Adrenal gland (tissue), 12 donors: Measurements from ENCODE around the gene DUSP8. TPM values are rescaled to one million over a fixed set of nuclear protein-coding genes. Genes with fewer than 3 reads are reported as not detected.

Experiments used
- DNase-seq, 7 donors: peaks; one replicate each; pipeline ENCODE4 v3.0.0-alpha.2; 2019 to 2020
- H3K27ac ChIP-seq, 5 donors: fragments of 200-600 bp; sonication (generic) in 4 of 5; 1 replicate in 3 of 5; 2 replicates in 2 of 5; pipeline versions ENCODE4 v1.5.1 to v1.8.0; 2016 to 2020; ENCODE audit warnings: mild to moderate bottlenecking in 1 of 5
- H3K27me3 ChIP-seq: fragments of 200-600 bp; 2 replicates; pipeline ENCODE4 v1.8.0; 2021
- H3K36me3 ChIP-seq, 2 donors: fragments of 200-600 bp; replicated peaks in 1 of 2; 1 replicate in 1 of 2; 2 replicates in 1 of 2; pipeline versions ENCODE4 v1.5.1 to v1.8.0; 2018 to 2022
- H3K4me1 ChIP-seq, 2 donors: fragments of 200-600 bp; replicated peaks in 1 of 2; 1 replicate in 1 of 2; 2 replicates in 1 of 2; pipeline versions ENCODE4 v1.5.1 to v1.8.0; 2018 to 2021
- H3K4me3 ChIP-seq, 4 donors: fragments of 200-600 bp; sonication (generic) in 3 of 4; one replicate each; pipeline ENCODE4 v1.5.1; 2016 to 2018
- H3K9me3 ChIP-seq, 3 donors: fragments of 200-600 bp; sonication (generic) in 1 of 3; replicated peaks in 1 of 3; 1 replicate in 2 of 3; 2 replicates in 1 of 3; pipeline versions ENCODE4 v1.5.1 to v1.8.0; 2016 to 2021
- POLR2A ChIP-seq, 2 donors: fragments of 450-650 bp; IDR thresholded peaks; one replicate each; pipeline ENCODE4 v1.6.1; 2017; ENCODE audit warnings: antibody characterized with exemption in 2 of 2, mild to moderate bottlenecking in 2 of 2, moderate library complexity in 1 of 2
- WGBS, 4 donors: extraction: QIAGEN DNeasy Blood & Tissue Kit in 2 of 4; methylation state at CpG; one replicate each; pipeline versions ENCODE4 v1.1.5 to v1.1.7; 2013 to 2017; 5-methylcytosine and 5-hydroxymethylcytosine counted together
- intact Hi-C, 2 donors: fragments of 100-400 bp; cut with DNase I; formaldehyde crosslinking; loops; one replicate each; pipeline versions ENCODE4 v1.14.1 to v1.15.0; 2022 to 2023
- polyA plus RNA-seq, 3 donors: library from polyadenylated mRNA; stranded (reverse); fragments of 200-250 nt in 2 of 3; fragments of 350-450 nt in 1 of 3; fragmentation: Illumina TruSeq in 1 of 3; extraction: RNeasy Lipid Tissue Mini Kit (QIAGEN cat#74804) in 1 of 3; gene quantifications; one replicate each; pipeline ENCODE4 v1.2.3, GENCODE V29; 2013 to 2014
- total RNA-seq, 9 donors: library from RNA; depleted of rRNA in 4 of 9; stranded (reverse); fragments of >200 nt in 4 of 9; fragments of 120-200 nt in 1 of 9; fragmentation: NEBNext Ultra II Directional in 1 of 9; extraction: Animal tissue kit (Norgen Biotek cat#: 25700) in 1 of 9; gene quantifications; one replicate each; pipeline versions ENCODE4 v1.1.0 to v1.2.4, GENCODE V29; 2013 to 2023
- TF ChIP-seq, protein P1 (sequence below), 6 experiments: fragments of 450-650 bp in 4 of 6; fragments of 200-600 bp in 2 of 6; sonication (generic) in 1 of 6; IDR thresholded peaks; 1 replicate in 5 of 6; 2 replicates in 1 of 6; pipeline versions ENCODE4 v1.5.1 to v1.8.0; 2016 to 2021; ENCODE audit warnings: antibody characterized with exemption in 6 of 6, mild to moderate bottlenecking in 2 of 6, moderate library complexity in 1 of 6
- donor health status: healthy with polysubstance abuse.
- donor health status: Bipolar disorder and iron deficiency.
- donor health status: DM: yes; HTN: yes; CAD: no.
- donor health status: DM: no; HTN: no; CAD: no.
- donor health status: DM: no; HTN: no; CAD: no.
- donor health status: DM: yes; HTN: yes; CAD: no.

The DUSP8 gene
- total and polyA plus RNA-seq, 12 donors: 0.22 to 6.3 (median 2.0) TPM

DNA sequence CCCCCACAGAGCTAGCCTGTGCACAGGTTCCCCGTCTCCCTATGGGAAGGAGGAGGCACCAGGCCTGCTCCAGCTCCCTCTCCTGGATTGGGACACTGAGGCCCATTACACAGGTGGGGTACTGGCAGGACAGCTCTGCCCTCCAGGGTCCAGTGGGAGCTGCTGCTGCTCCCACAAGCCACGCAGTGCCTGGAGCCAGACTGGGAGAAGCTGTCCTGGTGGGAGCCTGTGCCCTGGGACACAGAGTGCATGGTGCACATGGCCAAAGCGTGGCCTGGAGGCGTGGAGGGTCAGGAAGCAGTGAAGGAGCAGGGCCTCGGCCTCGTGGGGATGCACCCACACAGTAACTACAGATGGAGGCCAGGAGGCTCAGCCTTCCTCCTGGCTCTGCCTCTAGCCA lies 27.5 kb downstream of the DUSP8 start:
- H3K36me3 ChIP-seq: no peaks in the 10 kb centered on the region
- H3K4me1 ChIP-seq: peaks cover 3 to 23% of the 10 kb centered on the region in 2 donors
- H3K9me3 ChIP-seq: no peaks in the 10 kb centered on the region
- peaks cover 26% of the 10 kb centered on the region for H3K27me3 ChIP-seq
- intact Hi-C loops: no loop called here
- H3K4me3 ChIP-seq: no peak overlapping the region
- 77 to 83% (median 82%) methylated on average over 6 of the region's 6 CpGs; no CpG with 5 or more reads in 1 of the 4 donors for WGBS, 4 donors
- no peak for DNase-seq
- no peak overlapping the region for H3K27ac ChIP-seq
- TF ChIP-seq, protein P1, sequence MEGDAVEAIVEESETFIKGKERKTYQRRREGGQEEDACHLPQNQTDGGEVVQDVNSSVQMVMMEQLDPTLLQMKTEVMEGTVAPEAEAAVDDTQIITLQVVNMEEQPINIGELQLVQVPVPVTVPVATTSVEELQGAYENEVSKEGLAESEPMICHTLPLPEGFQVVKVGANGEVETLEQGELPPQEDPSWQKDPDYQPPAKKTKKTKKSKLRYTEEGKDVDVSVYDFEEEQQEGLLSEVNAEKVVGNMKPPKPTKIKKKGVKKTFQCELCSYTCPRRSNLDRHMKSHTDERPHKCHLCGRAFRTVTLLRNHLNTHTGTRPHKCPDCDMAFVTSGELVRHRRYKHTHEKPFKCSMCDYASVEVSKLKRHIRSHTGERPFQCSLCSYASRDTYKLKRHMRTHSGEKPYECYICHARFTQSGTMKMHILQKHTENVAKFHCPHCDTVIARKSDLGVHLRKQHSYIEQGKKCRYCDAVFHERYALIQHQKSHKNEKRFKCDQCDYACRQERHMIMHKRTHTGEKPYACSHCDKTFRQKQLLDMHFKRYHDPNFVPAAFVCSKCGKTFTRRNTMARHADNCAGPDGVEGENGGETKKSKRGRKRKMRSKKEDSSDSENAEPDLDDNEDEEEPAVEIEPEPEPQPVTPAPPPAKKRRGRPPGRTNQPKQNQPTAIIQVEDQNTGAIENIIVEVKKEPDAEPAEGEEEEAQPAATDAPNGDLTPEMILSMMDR (IDR thresholded peaks at IDR 0.05): no peak
- TF ChIP-seq POLR2A (IDR thresholded peaks at IDR 0.05): no peak

DNA sequence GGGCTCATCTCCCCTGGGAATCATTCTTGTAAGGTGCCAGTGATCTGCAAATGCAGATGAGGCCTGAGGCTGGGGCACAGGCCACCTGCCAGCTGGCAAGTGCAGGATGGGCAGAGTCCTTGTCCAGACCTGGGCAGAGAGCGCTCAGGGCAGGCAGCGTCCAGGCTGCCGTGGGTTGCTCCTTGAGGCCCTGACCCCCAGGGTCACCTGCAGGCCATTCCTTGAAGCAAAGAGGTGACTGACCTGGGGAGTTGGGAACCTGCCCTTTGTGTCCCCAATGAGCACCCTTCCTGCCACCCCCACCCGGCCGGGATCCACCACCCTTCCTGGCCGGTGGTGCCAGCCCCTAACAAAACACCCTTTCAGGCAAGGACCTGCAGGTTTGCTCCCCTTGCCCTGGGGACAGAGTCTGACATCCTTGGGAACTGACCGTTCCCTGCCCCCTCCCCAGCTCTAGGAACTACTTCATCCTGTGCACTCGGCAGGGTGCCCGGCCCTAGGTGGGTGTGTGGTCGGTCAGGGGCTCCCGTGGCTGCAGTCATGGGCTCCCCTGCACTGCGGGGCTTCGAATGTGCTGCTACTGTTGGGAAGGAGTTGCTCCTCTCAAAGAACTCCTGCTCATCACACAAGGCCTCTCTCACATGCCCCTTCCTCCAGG lies 28.3 kb downstream of the DUSP8 start:
- H3K27ac ChIP-seq: no peak overlapping the region
- WGBS, 4 donors: 65 to 76% (median 71%) methylated on average over 7 to 13 of the region's 13 CpGs
- peaks cover 26% of the 10 kb centered on the region for H3K27me3 ChIP-seq
- TF ChIP-seq, protein P1 (IDR thresholded peaks at IDR 0.05): no peak
- no peak for TF ChIP-seq POLR2A (IDR thresholded peaks at IDR 0.05)
- H3K36me3 ChIP-seq: no peaks in the 10 kb centered on the region
- no peak overlapping the region for H3K4me3 ChIP-seq
- intact Hi-C loops: no loop called here
- no peaks in the 10 kb centered on the region for H3K9me3 ChIP-seq
- DNase-seq: no peak
- H3K4me1 ChIP-seq: peaks cover 3 to 23% of the 10 kb centered on the region in 2 donors

DNA sequence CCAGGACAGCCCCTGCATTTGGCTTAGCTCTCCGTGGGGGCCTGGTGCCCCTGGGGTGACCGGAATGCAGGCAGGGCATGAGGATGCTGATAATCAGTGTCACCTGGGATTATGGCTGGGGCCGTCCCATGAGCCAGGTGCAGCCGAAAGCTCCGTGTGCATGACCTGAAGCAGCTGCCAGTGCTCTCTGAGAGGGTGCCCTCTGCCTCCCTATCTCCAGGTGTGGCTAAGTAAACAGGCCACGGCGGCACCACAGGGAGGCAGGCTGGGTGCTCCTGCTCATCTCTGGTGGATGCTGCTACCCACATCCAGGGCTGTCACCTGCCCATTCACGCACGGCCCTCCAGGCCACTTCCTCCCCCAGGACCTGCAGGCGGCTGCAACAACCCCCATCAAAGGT lies 29.8 kb downstream of the DUSP8 start:
- Histone ChIP-seq H3K27ac (no peak overlapping the region), H3K36me3 (no peaks in the 10 kb centered on the region), H3K9me3 (no peaks in the 10 kb centered on the region), H3K4me3 (no peak overlapping the region), H3K27me3 (peaks cover 21% of the 10 kb centered on the region), H3K4me1 (peaks cover 3 to 9% of the 10 kb centered on the region in 2 donors)
- no peak for DNase-seq
- intact Hi-C loops: no loop called here
- 57 to 81% (median 63%) methylated on average over 3 to 10 of the region's 10 CpGs for WGBS, 4 donors
- TF ChIP-seq POLR2A (IDR thresholded peaks at IDR 0.05): no peak
- TF ChIP-seq, protein P1 (IDR thresholded peaks at IDR 0.05): no peak

DNA sequence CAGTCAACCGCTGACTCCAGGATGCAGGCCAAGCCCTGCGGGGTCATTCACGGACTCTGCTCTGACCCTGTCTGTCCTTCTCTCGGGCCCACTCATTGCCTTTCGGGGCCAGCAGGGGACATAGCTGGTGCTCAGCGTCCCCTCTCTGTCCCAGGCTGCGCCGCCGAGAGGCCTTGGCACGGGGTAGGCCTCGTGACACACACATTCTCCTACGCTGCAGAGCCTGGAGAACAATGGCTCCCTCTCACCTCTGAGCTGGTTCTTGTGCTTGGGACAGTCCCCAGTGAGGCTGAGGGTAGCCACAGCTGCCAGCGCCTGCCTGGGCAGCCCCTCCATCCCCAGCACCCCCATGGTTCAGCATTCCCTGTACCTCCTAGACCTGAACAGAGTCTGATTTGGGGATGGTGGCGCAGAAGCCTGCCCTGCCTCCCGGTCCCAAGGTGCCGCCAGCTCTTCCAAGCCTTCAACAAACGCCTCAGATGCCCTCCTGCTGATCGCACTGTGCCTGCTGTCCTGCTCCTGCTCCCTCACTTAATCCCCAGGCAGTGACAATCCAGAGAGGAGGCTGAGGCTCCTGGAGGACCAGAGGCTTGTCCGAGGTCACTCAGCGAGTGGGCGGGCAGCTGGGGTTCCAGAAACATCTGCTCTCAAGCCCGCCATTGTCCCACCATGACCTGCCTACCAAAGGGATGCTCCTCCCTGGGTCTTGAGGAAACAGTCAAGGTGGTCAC lies 30.4 kb downstream of the DUSP8 start:
- peaks cover 15% of the 10 kb centered on the region for H3K27me3 ChIP-seq
- no peak for DNase-seq
- 82 to 92% (median 85%) methylated on average over 15 to 22 of the region's 22 CpGs for WGBS, 4 donors
- TF ChIP-seq, protein P1 (IDR thresholded peaks at IDR 0.05): no peak
- TF ChIP-seq POLR2A (IDR thresholded peaks at IDR 0.05): no peak
- no peak overlapping the region for H3K4me3 ChIP-seq
- H3K36me3 ChIP-seq: no peaks in the 10 kb centered on the region
- intact Hi-C loops: no loop called here
- peaks cover under 1 to 4% of the 10 kb centered on the region in 2 donors for H3K4me1 ChIP-seq
- no peaks in the 10 kb centered on the region for H3K9me3 ChIP-seq
- H3K27ac ChIP-seq: no peak overlapping the region
